ENCODE data around the gene ADAMTS13. TPM values are rescaled to one million over a fixed set of nuclear protein-coding genes. Genes with fewer than 3 reads are reported as not detected.
"Not testable (repeated sequence)": the region's sequence is repeated elsewhere in the genome, so short reads cannot be mapped to it uniquely, and the experiment has no call there.

The ADAMTS13 gene
- total RNA-seq, 1 experiment from 2014 or later, result 1.6 TPM

GRCh38 chr9:133424187-133424586, 2.0 kb downstream of the ADAMTS13 start:
- DNase-seq (ENCODE audit: low read depth), result no peak

GRCh38 chr9:133425049-133425632, 3.0 kb downstream of the ADAMTS13 start:
- no peak for DNase-seq (ENCODE audit: low read depth)

- no peak for DNase-seq (ENCODE audit: low read depth)
Observed at GRCh38 chr9:133426011-133426410, 3.8 kb downstream of the ADAMTS13 start.

GRCh38 chr9:133427658-133428348, 5.6 kb downstream of the ADAMTS13 start:
- DNase-seq (ENCODE audit: low read depth), result no peak

- no peak for DNase-seq (ENCODE audit: low read depth)
Observed at GRCh38 chr9:133428617-133429101, 6.5 kb downstream of the ADAMTS13 start.

DNA sequence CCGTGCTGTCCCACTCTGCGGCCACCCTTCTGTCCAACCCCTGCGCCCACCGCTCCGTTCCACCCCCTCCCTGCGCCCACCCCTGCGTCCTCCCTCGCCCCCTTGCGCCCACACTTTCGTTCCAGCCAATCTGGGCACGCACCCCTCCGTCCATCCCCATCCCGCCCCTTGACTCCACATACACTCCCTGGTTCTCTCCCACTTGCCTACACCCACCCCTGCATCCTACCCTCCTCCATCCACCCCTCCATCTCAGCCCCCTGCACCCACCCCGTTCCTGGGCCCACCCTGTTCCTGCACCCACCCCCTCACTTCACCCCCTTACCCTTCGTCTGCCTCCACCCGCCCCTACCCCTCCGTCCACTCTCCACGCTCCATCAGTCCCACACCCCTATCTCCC, 7.0 kb downstream of the ADAMTS13 start:
- no peak for DNase-seq (ENCODE audit: low read depth)

DNA sequence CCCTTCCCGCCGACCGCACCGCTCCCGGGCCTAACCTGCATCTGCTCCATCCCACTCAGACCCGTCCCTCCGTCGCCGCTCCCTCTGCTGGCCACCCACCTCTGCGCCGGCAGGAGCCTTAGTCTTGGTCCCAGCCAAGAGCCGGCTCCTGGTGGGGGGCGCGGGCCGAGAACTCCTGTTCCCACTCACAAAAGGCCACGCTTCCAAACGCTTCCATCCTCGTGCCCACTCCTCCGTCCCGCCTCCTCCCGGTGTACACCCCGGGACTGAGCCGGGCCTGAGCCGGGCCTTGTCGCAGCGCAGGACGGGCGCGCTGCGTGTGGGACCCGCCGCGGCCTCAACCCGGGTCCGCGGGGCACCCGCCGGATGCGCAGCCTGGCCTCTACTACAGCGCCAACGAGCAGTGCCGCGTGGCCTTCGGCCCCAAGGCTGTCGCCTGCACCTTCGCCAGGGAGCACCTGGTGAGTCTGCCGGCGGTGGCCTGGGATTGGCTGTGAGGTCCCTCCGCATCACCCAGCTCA, 7.5 kb downstream of the ADAMTS13 start:
- DNase-seq (ENCODE audit: low read depth), result no peak

- DNase-seq (ENCODE audit: low read depth), result no peak
Observed at GRCh38 chr9:133430244-133430643, 8.1 kb downstream of the ADAMTS13 start.

- no peak for DNase-seq (ENCODE audit: low read depth)
Observed at GRCh38 chr9:133433351-133433843, 11.2 kb downstream of the ADAMTS13 start.

GRCh38 chr9:133436681-133437080, 14.5 kb downstream of the ADAMTS13 start:
- no peak for DNase-seq (ENCODE audit: low read depth)

DNA sequence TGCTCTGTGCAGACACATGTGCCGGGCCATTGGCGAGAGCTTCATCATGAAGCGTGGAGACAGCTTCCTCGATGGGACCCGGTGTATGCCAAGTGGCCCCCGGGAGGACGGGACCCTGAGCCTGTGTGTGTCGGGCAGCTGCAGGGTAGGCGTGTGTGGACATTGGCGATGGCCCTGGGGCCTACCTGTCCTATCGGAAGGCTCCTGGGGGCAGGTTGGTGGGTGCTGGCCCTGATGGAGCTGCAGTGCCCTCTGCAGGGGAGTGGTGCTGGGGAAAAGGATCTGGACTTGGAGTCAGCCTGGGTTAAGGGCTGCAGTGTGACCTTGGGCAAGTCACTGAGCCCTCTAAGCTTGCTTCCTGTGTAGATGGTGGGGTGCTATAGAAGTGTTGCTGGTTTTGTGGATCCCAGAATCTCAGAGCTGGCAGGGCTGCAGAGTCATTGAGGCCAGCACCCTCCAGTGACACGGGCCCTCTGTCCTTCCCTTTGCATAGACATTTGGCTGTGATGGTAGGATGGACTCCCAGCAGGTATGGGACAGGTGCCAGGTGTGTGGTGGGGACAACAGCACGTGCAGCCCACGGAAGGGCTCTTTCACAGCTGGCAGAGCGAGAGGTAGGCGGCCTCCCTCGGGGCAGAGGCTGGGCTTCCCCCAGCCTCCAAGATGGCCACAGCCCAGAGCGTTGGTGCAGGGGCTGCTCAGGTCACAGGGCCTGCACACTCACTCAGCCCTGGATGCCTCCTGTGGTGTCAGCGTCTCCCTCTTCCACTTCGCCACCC, 15.8 kb downstream of the ADAMTS13 start:
- DNase-seq (ENCODE audit: low read depth), result no peak

DNA sequence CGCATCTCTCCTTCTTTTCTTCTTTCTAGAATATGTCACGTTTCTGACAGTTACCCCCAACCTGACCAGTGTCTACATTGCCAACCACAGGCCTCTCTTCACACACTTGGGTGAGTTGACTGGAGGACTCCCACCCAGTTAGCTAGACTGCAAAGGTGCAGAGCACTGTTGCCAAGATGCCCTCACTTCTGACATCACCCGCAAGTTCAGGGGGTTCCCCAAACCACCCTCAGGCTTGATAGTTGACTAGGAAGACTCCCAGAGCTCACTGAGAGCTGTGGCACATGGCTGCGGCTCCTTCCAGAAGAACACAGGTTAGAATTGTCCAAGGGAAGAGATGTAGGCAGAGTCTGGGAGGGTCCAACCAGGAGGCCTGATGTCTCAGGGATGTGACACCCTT, 17.2 kb downstream of the ADAMTS13 start:
- DNase-seq (ENCODE audit: low read depth), result no peak

- DNase-seq (ENCODE audit: low read depth), result no peak
Observed at GRCh38 chr9:133440874-133441273, 18.7 kb downstream of the ADAMTS13 start.

GRCh38 chr9:133441571-133441970, 19.4 kb downstream of the ADAMTS13 start:
- DNase-seq (ENCODE audit: low read depth), result no peak

- no peak for DNase-seq (ENCODE audit: low read depth)
Observed at GRCh38 chr9:133443248-133443647, 21.1 kb downstream of the ADAMTS13 start.

DNA sequence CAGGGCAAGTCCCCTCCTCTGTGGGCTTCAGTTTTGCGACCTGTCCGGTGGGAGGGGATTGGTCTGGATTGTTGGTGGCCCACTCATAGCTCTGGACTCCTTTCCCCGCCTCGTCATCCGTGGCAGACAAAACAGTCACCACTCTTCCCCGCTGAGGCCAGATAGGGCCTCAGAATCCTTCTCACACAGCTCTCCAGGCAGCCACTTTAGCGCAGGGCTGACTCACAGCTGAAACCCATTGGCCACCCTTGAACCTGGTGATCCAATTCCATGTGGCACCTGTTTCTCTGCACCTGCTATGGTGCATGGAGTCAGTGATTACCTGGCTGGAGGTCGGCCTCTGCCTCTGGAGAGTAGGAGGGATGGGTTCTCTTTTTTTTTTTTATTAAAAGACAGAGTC, 21.8 kb downstream of the ADAMTS13 start:
- no peak for DNase-seq (ENCODE audit: low read depth)

DNA sequence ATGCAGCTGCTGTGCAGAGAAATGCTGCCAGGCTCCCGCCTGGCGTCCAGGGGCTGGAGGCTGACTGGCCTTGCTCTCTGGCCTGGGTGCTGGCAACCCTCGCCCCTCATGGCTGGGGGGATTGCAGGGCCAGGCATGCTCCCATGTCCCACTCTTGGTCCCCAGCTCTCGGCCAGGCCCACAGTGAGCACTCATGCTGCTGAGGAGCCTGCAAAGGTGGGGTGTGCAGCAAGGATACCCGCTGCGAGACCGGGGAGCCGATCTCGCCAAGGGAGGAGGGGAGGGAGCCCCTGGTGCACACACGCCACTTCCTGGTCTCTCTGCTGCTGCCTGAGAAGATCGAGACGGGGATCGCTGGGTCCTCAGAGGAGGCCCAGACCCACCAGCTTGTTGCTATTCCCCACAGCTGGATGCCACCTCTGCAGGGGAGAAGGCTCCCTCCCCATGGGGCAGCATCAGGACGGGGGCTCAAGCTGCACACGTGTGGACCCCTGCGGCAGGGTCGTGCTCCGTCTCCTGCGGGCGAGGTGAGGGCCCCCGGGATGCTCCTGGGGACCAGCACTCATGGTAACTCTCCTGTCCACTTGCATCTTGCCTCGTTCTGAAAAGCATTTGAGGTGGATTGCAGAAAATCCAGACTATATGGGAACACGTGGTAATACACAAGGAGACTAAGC, 23.3 kb downstream of the ADAMTS13 start:
- no peak for DNase-seq (ENCODE audit: low read depth)

DNA sequence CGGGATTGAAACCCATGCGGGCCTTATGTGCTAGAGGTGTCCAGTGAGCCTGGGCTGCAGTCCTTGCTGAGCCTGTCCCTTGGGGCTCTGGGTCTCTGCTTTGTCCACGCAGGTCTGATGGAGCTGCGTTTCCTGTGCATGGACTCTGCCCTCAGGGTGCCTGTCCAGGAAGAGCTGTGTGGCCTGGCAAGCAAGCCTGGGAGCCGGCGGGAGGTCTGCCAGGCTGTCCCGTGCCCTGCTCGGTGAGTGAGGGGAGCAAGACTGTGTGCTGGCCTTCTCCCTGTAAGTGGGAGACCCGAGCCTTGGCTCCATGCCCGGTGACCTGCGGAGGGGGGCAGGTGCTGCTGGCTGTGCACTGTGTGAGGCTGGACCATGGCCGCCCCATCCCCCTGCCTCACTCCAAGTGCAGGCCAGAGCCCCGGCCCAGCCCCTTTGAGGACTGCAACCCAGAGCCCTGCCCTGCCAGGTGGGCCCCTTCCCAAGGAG, 26.4 kb downstream of the ADAMTS13 start:
- DNase-seq (ENCODE audit: low read depth), result no peak

GRCh38 chr9:133449760-133450159, 27.6 kb downstream of the ADAMTS13 start:
- DNase-seq (ENCODE audit: low read depth), result no peak

DNA sequence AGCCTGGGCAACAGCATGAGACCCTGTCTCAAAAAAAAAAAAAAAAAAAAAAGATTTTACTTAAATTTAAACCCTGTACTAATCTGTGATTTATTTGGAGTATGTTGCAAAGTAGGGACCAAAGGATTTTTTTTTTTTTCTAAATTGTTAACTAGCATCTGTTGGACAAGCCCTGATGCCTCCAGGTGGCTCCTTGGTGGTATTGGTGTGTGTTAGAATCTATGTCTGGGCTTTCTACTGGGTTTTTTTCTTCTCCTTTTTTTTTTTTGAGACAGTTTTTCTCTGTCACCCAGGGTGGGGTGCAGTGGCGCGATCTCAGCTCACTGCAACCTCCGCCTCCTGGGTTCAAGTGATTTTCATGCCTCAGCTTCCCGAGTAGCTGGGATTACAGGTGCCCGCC, 29.7 kb downstream of the ADAMTS13 start:
- DNase-seq (ENCODE audit: low read depth), result not testable (repeated sequence)

DNA sequence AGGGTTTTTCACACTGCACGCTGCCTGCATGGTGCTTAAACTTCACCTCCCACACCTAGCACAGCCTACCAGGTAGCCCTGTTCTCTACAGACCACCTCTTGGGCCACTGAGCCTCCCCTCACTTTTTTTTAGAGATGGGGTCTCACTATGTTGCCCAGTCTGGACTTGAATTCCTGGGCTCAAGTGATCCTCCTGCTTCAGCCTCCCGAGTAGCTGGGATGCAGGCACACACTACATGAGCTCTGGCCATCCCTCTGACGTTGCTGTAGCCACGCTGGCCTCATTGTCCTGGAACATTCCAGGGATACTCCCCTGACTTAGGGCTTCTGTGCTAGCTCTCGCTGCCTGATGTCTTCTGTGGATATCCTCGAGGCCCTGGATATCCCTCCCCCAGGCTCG, 30.4 kb downstream of the ADAMTS13 start:
- DNase-seq (ENCODE audit: low read depth), result no peak
